ENCODE data around the gene LPGAT1.
A peak's percentile ranks its signal among the peaks of the same experiment; 100 is the strongest.

LPGAT1 gene

GRCh38 chr1:211783897-211784296 is 46.7 kb downstream of the LPGAT1 start:
- intact Hi-C loops (cut with DNase I), result no loop called here
- no peak for DNase-seq

GRCh38 chr1:211783266-211783665 is 47.3 kb downstream of the LPGAT1 start:
- intact Hi-C loops (cut with DNase I), result no loop called here
- no peak for DNase-seq

- peak in 2 of 42 donors; percentile 17 to 52 for DNase-seq
Measured at GRCh38 chr1:211781260-211781659, 49.3 kb downstream of the LPGAT1 start.

GRCh38 chr1:211775170-211775569 is 55.4 kb downstream of the LPGAT1 start:
- intact Hi-C loops (cut with DNase I), result no loop called here
- no peak for DNase-seq

More at GRCh38 chr1:211781260-211781659, 49.3 kb downstream of the LPGAT1 start:
- intact Hi-C loops (cut with DNase I), result no loop called here

GRCh38 chr1:211764701-211765100 is 65.9 kb downstream of the LPGAT1 start:
- intact Hi-C loops (cut with DNase I), result no loop called here
- DNase-seq, result no peak

- intact Hi-C loops (cut with DNase I), result no loop called here
- DNase-seq, result no peak
Measured at GRCh38 chr1:211762206-211762605, 68.4 kb downstream of the LPGAT1 start.

- DNase-seq, result no peak
- intact Hi-C loops (cut with DNase I), result no loop called here
Measured at GRCh38 chr1:211761400-211761799, 69.2 kb downstream of the LPGAT1 start.

- intact Hi-C loops (cut with DNase I), result no loop called here
- DNase-seq, result no peak
Measured at GRCh38 chr1:211756471-211757020, 74.0 kb downstream of the LPGAT1 start.

GRCh38 chr1:211753649-211754251 is 76.8 kb downstream of the LPGAT1 start:
- no peak for DNase-seq
- intact Hi-C loops (cut with DNase I), result no loop called here

GRCh38 chr1:211752951-211753486 is 77.5 kb downstream of the LPGAT1 start:
- DNase-seq, result no peak
- intact Hi-C loops (cut with DNase I), result no loop called here

GRCh38 chr1:211752317-211752716 is 78.2 kb downstream of the LPGAT1 start:
- intact Hi-C loops (cut with DNase I), result no loop called here
- no peak for DNase-seq

GRCh38 chr1:211751438-211751837 is 79.1 kb downstream of the LPGAT1 start:
- intact Hi-C loops (cut with DNase I), result no loop called here
- DNase-seq, result no peak

GRCh38 chr1:211750599-211750998 is 80.0 kb downstream of the LPGAT1 start:
- intact Hi-C loops (cut with DNase I), result no loop called here
- DNase-seq, result no peak

- intact Hi-C loops (cut with DNase I), result no loop called here
- DNase-seq, result peak in 10 of 42 donors; percentile 36 to 83 (median 50)
Measured at GRCh38 chr1:211749251-211749650, 81.3 kb downstream of the LPGAT1 start.

- peak in 4 of 42 donors; percentile 47 to 64 (median 50) for DNase-seq
- intact Hi-C loops (cut with DNase I), result no loop called here
Measured at GRCh38 chr1:211748810-211749209, 81.8 kb downstream of the LPGAT1 start.

- intact Hi-C loops (cut with DNase I), result no loop called here
- no peak for DNase-seq
Measured at GRCh38 chr1:211742889-211743529, 87.6 kb downstream of the LPGAT1 start.

GRCh38 chr1:211742272-211742671 is 88.3 kb downstream of the LPGAT1 start:
- intact Hi-C loops (cut with DNase I), result no loop called here
- DNase-seq, result peak in 5 of 42 donors; percentile 27 to 72 (median 34)

- DNase-seq, result no peak
- intact Hi-C loops (cut with DNase I), result no loop called here
Measured at GRCh38 chr1:211741788-211742187, 88.8 kb downstream of the LPGAT1 start.

GRCh38 chr1:211741116-211741515 is 89.4 kb downstream of the LPGAT1 start:
- intact Hi-C loops (cut with DNase I), result no loop called here
- DNase-seq, result no peak

- intact Hi-C loops (cut with DNase I), result no loop called here
- no peak for DNase-seq
Measured at GRCh38 chr1:211739671-211740411, 90.7 kb downstream of the LPGAT1 start.
